Measurements from ENCODE around the gene VWA5A. TPM values are rescaled to one million over a fixed set of nuclear protein-coding genes. Genes with fewer than 3 reads are reported as not detected.

Gene VWA5A
- total RNA-seq, 2 donors from 2014 or later: 2.6 to 6.9 TPM

DNA sequence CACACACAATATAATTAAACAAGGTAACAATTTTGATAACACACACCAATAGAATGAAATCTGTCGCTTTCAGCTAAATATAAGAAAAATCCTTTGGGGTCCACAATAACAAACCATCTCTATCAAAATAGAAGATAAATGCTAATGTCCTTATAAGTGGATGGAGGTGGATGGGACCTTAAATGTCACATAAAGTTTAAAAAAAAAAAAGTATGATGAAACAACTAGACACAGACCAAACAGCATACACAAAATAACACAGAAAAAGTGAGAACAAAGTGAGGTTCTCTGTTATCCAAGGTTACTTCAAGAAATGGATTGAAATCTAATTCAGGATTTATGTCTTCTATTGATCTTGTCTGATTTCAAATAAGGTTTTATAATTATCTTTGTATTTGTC is 57.3 kb downstream of the VWA5A start:
- TF ChIP-seq, protein P1, sequence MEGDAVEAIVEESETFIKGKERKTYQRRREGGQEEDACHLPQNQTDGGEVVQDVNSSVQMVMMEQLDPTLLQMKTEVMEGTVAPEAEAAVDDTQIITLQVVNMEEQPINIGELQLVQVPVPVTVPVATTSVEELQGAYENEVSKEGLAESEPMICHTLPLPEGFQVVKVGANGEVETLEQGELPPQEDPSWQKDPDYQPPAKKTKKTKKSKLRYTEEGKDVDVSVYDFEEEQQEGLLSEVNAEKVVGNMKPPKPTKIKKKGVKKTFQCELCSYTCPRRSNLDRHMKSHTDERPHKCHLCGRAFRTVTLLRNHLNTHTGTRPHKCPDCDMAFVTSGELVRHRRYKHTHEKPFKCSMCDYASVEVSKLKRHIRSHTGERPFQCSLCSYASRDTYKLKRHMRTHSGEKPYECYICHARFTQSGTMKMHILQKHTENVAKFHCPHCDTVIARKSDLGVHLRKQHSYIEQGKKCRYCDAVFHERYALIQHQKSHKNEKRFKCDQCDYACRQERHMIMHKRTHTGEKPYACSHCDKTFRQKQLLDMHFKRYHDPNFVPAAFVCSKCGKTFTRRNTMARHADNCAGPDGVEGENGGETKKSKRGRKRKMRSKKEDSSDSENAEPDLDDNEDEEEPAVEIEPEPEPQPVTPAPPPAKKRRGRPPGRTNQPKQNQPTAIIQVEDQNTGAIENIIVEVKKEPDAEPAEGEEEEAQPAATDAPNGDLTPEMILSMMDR (IDR thresholded peaks at IDR 0.05): no peak
- no peaks in the 10 kb centered on the region for H3K9me3 ChIP-seq
- no peak for DNase-seq (ENCODE audit: low spot score)

DNA sequence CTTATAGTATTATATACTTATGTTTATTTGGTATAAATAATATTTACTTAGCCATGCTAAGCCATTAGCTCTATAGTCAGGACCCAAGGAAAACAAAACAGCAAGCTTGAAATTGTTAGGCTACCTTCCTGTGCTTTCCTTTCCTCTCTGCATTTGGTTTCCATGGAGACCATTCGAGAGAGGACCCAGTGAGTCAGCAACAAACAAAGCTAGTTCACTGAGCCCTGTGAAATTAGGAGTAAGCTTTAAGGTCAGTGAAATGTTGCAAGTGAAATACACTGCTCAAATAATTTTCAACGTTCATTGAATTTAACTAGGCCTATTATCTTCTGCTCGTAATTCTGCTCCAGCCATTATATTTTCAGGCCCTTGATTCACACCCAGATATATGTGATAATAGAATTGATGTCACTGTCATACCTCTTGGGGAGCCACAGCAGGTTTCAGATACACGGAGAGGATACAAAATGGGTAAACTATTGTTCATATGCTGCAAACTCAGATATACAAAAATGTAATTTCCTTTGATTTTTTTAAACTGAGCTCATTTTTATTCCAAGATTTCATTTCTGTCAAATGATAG is 58.8 kb downstream of the VWA5A start:
- TF ChIP-seq, protein P1 (IDR thresholded peaks at IDR 0.05): no peak
- no peaks in the 10 kb centered on the region for H3K4me1 ChIP-seq
- no peaks in the 10 kb centered on the region for H3K27me3 ChIP-seq
- DNase-seq (ENCODE audit: low spot score): no peak
- H3K27ac ChIP-seq: no peak overlapping the region
- H3K36me3 ChIP-seq: no peaks in the 10 kb centered on the region
- no peak overlapping the region for H3K4me3 ChIP-seq
- H3K9me3 ChIP-seq: no peaks in the 10 kb centered on the region

More for the DNA sequence above, 57.3 kb downstream of the VWA5A start:
- no peaks in the 10 kb centered on the region for H3K27me3 ChIP-seq
- H3K4me1 ChIP-seq: no peaks in the 10 kb centered on the region
- no peaks in the 10 kb centered on the region for H3K36me3 ChIP-seq
- H3K4me3 ChIP-seq: no peak overlapping the region
- H3K27ac ChIP-seq: no peak overlapping the region

DNA sequence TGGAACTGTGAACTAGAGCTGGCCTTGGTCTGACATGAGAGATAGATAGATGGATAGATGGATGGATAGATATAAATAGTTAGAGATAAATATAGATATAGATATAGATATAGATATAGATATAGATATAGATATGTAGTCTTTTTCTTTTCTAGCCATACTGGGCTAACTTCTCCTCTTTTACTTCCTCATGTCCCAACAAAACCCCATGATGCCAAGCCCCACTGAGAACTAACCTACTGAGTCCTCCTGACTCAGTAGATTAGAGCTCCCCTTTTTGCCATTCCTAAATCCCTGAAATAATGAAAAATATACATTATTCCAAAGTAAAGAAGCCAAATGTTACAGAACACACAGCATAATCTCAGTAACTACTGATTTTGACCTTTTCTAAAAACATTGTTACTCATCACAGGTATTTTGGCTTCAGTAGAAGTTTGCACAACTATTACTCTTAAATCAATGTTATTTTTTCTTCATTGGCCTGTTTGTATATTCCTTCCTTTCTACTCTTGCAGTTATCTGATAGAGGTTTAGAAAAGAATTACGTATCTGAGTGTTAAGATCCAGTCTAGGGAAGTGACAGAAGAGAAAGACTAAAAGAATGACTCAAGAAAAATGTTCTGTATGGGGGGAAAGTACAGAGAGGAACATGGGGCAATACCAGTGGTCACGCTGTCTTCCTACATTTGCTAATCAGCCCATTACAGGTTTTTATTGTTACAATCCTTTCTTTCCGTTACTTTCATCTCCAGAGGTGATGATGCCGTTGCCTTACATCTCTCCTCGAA is 61.9 kb downstream of the VWA5A start:
- no peak overlapping the region for H3K4me3 ChIP-seq
- TF ChIP-seq, protein P1 (IDR thresholded peaks at IDR 0.05): no peak
- no peaks in the 10 kb centered on the region for H3K9me3 ChIP-seq
- H3K36me3 ChIP-seq: no peaks in the 10 kb centered on the region
- no peaks in the 10 kb centered on the region for H3K27me3 ChIP-seq
- no peaks in the 10 kb centered on the region for H3K4me1 ChIP-seq
- H3K27ac ChIP-seq: no peak overlapping the region
- no peak for DNase-seq (ENCODE audit: low spot score)

DNA sequence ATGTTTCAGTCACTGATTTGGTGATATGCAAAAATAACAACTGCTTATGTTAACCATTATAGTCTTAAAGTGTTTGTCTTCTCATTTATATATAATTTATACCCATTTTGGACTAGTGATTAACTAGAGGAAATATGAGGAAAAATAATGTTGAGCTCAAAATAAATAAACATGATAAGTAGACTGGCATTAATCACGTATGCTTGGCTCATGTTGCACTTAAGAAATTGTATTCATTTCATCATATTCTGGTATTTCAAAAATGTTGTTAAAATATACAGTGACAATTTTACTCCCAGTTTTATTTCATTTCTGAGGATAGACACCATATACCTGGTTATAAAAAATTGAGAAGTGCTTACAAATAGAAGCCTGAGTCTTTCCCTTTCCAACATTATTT is 64.1 kb downstream of the VWA5A start:
- Histone ChIP-seq H3K4me3 (no peak overlapping the region), H3K36me3 (no peaks in the 10 kb centered on the region), H3K27ac (no peak overlapping the region), H3K27me3 (no peaks in the 10 kb centered on the region), H3K4me1 (no peaks in the 10 kb centered on the region), H3K9me3 (no peaks in the 10 kb centered on the region)
- DNase-seq (ENCODE audit: low spot score): no peak
- TF ChIP-seq, protein P1 (IDR thresholded peaks at IDR 0.05): no peak

DNA sequence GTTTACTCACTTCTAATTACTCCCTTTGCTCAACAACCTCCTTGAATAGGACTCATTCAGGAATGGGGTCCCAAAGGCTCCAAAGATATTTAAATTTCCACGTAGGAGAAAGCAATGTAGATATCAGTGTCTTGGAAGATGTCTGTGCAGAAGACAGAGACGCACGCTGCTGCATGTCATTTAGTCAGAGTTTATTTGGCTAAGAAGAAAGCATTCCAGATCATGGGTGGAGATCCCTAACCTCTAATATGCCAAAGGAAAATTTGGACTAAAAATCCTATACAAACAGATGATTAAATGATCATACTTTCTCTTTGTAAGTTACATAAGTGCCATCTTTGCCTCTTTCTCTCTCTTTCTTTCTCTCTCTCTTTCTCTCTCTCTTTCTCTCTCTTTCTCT is 67.8 kb downstream of the VWA5A start, which contains the start of gene OR10D3:
Gene OR10D3, plus strand, starts transcription at position 278 of the 400 bp plus-strand sequence. CDS start 1,925 bp downstream, outside the sequence.
- Histone ChIP-seq H3K4me1 (no peaks in the 10 kb centered on the region), H3K27ac (no peak within 1 kb of the TSS), H3K36me3 (no peaks in the 10 kb centered on the region), H3K4me3 (no peak within 1 kb of the TSS), H3K9me3 (no peaks in the 10 kb centered on the region), H3K27me3 (no peaks in the 10 kb centered on the region)
- TF ChIP-seq, protein P1 (IDR thresholded peaks at IDR 0.05): no peak
- no peak for DNase-seq (ENCODE audit: low spot score)

Measured in right atrium auricular region (tissue), 2 donors.